Esophagus muscularis mucosa (tissue), 4 donors: ENCODE data around the gene PIK3R3. TPM values are rescaled to one million over a fixed set of nuclear protein-coding genes. Genes with fewer than 3 reads are reported as not detected.

Source experiments
- DNase-seq: peaks from one replicate; pipeline ENCODE4 v3.0.0-alpha.2; 2017; ENCODE audit errors: extremely low spot score
- H3K27ac ChIP-seq, 4 donors: fragments of 200-600 bp; sonication (generic); replicated peaks in 1 of 4; 1 replicate in 3 of 4; 2 replicates in 1 of 4; pipeline ENCODE4 v1.5.1; 2016 to 2019; ENCODE audit warnings: mild to moderate bottlenecking in 1 of 4
- H3K27me3 ChIP-seq, 4 donors: fragments of 200-600 bp; sonication (generic); one replicate each; pipeline versions ENCODE4 v1.5.1 to v1.6.0; 2016 to 2019
- H3K36me3 ChIP-seq, 4 donors: fragments of 200-600 bp; sonication (generic); one replicate each; pipeline ENCODE4 v1.5.1; 2016 to 2019
- H3K4me1 ChIP-seq, 4 donors: fragments of 200-600 bp; sonication (generic); one replicate each; pipeline ENCODE4 v1.5.1; 2016 to 2019
- H3K4me3 ChIP-seq, 4 donors: fragments of 200-600 bp; sonication (generic); 1 replicate in 2 of 4; 2 replicates in 2 of 4; pipeline ENCODE4 v1.5.1; 2016 to 2019; ENCODE audit warnings: mild to moderate bottlenecking in 4 of 4, moderate library complexity in 1 of 4
- H3K9me3 ChIP-seq, 4 donors: fragments of 200-600 bp; sonication (generic); 1 replicate in 3 of 4; 2 replicates in 1 of 4; pipeline ENCODE4 v1.5.1; 2016 to 2019
- EP300 ChIP-seq: sonication (generic); formaldehyde crosslinking; IDR thresholded peaks from one replicate; pipeline ENCODE4 v1.6.1; 2017; ENCODE audit warnings: antibody characterized with exemption
- POLR2A ChIP-seq: fragments of 450-650 bp; IDR thresholded peaks from one replicate; pipeline ENCODE4 v1.6.1; 2017; ENCODE audit warnings: antibody characterized with exemption, moderate library complexity, mild to moderate bottlenecking, low read depth
- POLR2AphosphoS5 ChIP-seq, 2 donors: sonication (generic); formaldehyde crosslinking; IDR thresholded peaks; one replicate each; pipeline ENCODE4 v1.6.1; 2017; ENCODE audit warnings: antibody characterized with exemption in 2 of 2
- WGBS: methylation state at CpG from one replicate; pipeline ENCODE4 v1.1.5; 2018; 5-methylcytosine and 5-hydroxymethylcytosine counted together
- intact Hi-C: fragments of 100-400 bp; cut with DNase I; formaldehyde crosslinking; loops from one replicate; pipeline ENCODE4 v1.15.1; 2023
- total RNA-seq, 4 donors: library from RNA; depleted of rRNA; stranded (reverse); fragments of >200 nt; gene quantifications; one replicate each; pipeline versions ENCODE4 v1.1.0 to v1.2.1, GENCODE V29; 2016
- TF ChIP-seq, protein P1 (sequence below), 3 experiments: fragments of 200-600 bp in 2 of 3; fragments of 450-650 bp in 1 of 3; sonication (generic) in 2 of 3; IDR thresholded peaks; one replicate each; pipeline ENCODE4 v1.5.1; 2017 to 2019; ENCODE audit warnings: antibody characterized with exemption in 3 of 3, mild to moderate bottlenecking in 2 of 3, moderate library complexity in 1 of 3

Gene PIK3R3
- total RNA-seq, 4 donors from 2014 or later, result 13.7 to 34.3 (median 21.4) TPM

DNA sequence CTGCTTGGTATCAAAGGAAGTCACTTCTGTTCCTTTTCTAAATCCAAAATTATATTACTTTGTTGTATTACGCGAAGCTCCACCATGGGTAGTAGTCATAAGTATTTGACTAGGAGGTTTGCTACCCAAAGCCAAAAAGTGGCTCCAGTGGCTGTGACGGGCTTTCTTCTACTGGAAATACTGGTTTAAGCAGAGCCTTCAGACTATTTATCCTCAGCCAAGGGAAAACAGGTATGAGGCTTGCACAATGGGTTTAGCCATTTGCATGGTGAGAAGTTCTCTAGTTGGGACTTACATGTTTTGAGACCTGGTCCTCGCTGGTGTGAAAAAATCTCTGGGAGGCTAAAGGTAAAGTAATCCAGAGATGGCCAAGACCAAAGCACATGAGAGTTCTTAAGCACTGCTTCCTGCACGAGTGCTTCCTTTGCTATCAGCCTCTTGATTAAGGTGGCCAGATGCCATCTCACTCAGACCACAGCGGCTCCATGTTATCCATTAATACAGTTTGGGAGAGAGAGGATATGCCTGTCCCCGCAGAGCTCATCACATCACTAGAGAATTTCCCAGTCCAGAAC, 121.2 kb downstream of the PIK3R3 start:
- H3K36me3 ChIP-seq, result peaks cover 19 to 73% (median 59%) of the 10 kb centered on the region in 4 donors
- H3K27me3 ChIP-seq, result no peaks in the 10 kb centered on the region
- WGBS, result 84% methylated on average over 7 of the region's 7 CpGs
- H3K27ac ChIP-seq, result no peak overlapping the region
- no peaks in the 10 kb centered on the region for H3K4me1 ChIP-seq
- H3K9me3 ChIP-seq, result no peaks in the 10 kb centered on the region
- TF ChIP-seq POLR2A (no peak), EP300 (no peak), POLR2AphosphoS5 (IDR thresholded peaks at IDR 0.05) (no peak)
- TF ChIP-seq, protein P1, sequence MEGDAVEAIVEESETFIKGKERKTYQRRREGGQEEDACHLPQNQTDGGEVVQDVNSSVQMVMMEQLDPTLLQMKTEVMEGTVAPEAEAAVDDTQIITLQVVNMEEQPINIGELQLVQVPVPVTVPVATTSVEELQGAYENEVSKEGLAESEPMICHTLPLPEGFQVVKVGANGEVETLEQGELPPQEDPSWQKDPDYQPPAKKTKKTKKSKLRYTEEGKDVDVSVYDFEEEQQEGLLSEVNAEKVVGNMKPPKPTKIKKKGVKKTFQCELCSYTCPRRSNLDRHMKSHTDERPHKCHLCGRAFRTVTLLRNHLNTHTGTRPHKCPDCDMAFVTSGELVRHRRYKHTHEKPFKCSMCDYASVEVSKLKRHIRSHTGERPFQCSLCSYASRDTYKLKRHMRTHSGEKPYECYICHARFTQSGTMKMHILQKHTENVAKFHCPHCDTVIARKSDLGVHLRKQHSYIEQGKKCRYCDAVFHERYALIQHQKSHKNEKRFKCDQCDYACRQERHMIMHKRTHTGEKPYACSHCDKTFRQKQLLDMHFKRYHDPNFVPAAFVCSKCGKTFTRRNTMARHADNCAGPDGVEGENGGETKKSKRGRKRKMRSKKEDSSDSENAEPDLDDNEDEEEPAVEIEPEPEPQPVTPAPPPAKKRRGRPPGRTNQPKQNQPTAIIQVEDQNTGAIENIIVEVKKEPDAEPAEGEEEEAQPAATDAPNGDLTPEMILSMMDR (IDR thresholded peaks at IDR 0.05), result no peak
- intact Hi-C loops, result no loop called here
- no peak for DNase-seq
- no peak overlapping the region for H3K4me3 ChIP-seq

DNA sequence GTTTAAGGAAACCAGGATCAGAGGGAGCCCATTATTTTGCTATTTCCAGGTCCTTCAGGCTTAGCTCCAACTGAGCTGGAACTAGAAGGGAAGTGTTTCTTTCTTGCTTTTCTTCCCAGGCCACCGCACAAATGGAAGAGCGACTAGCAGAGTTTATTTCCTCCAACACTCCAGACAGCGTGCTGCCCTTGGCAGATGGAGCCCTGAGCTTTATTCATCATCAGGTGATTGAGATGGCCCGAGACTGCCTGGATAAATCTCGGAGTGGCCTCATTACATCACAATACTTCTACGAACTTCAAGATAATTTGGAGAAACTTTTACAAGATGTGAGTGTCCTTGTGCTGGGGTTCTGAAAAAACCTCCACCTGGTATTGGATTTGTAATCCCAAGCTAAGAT, 121.8 kb downstream of the PIK3R3 start:
- TF ChIP-seq POLR2A (no peak), EP300 (no peak), POLR2AphosphoS5 (IDR thresholded peaks at IDR 0.05) (no peak)
- TF ChIP-seq, protein P1 (IDR thresholded peaks at IDR 0.05), result no peak
- Histone ChIP-seq H3K27ac (no peak overlapping the region), H3K9me3 (no peaks in the 10 kb centered on the region), H3K4me1 (no peaks in the 10 kb centered on the region), H3K27me3 (no peaks in the 10 kb centered on the region), H3K36me3 (peaks cover 19 to 78% (median 63%) of the 10 kb centered on the region in 4 donors), H3K4me3 (no peak overlapping the region)
- peak; percentile 53 for DNase-seq
- intact Hi-C loops, result no loop called here
- WGBS, result 100% methylated on average over 6 of the region's 6 CpGs

- H3K36me3 ChIP-seq, result peaks cover 19 to 90% (median 67%) of the 10 kb centered on the region in 4 donors
- no peaks in the 10 kb centered on the region for H3K9me3 ChIP-seq
- intact Hi-C loops, result no loop called here
- TF ChIP-seq EP300 (no peak), POLR2AphosphoS5 (IDR thresholded peaks at IDR 0.05) (no peak), POLR2A (no peak)
- TF ChIP-seq, protein P1 (IDR thresholded peaks at IDR 0.05), result no peak
- no peak overlapping the region for H3K27ac ChIP-seq
- peak; percentile 60 for DNase-seq
- H3K4me1 ChIP-seq, result no peaks in the 10 kb centered on the region
- no peak overlapping the region for H3K4me3 ChIP-seq
- H3K27me3 ChIP-seq, result no peaks in the 10 kb centered on the region
These were observed 123.8 kb downstream of the PIK3R3 start for GRCh38 chr1:46008585-46008984.

DNA sequence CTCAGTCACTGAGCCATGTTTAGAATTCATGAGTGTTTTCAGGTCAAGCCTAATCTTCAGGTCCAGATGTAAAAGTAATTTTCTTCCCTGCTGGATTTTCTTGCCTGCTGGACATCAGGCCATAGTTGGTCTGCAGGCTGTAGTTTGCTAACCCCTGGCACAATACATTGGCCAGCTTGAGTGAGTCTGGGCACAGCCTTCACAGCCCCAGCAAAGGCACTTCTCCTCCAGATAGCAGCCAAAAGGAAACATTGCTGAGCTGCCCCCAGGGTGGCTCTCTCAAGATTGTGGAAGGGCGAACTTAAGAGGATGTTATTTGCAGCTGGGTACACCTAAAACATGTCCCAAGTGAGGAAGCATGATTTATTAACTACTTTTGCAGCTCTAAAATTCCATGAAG, 126.8 kb downstream of the PIK3R3 start:
- TF ChIP-seq EP300 (no peak), POLR2AphosphoS5 (IDR thresholded peaks at IDR 0.05) (no peak), POLR2A (no peak)
- TF ChIP-seq, protein P1 (IDR thresholded peaks at IDR 0.05), result no peak
- peak; percentile 21 for DNase-seq
- Histone ChIP-seq H3K27ac (no peak overlapping the region), H3K4me1 (no peaks in the 10 kb centered on the region), H3K36me3 (peaks cover 10 to 73% (median 55%) of the 10 kb centered on the region in 4 donors), H3K27me3 (no peaks in the 10 kb centered on the region), H3K9me3 (no peaks in the 10 kb centered on the region), H3K4me3 (no peak overlapping the region)
- WGBS, result 79% methylated on average over 1 of the region's 1 CpG
- intact Hi-C loops, result no loop called here

- Histone ChIP-seq H3K36me3 (peaks cover 10 to 72% (median 48%) of the 10 kb centered on the region in 4 donors), H3K27me3 (no peaks in the 10 kb centered on the region), H3K4me1 (no peaks in the 10 kb centered on the region), H3K27ac (no peak overlapping the region), H3K4me3 (no peak overlapping the region), H3K9me3 (no peaks in the 10 kb centered on the region)
- DNase-seq, result no peak
- WGBS, result 93% methylated on average over 1 of the region's 1 CpG
- TF ChIP-seq EP300, result no peak
- TF ChIP-seq POLR2AphosphoS5 (IDR thresholded peaks at IDR 0.05), result no peak
- TF ChIP-seq, protein P1 (IDR thresholded peaks at IDR 0.05), result no peak
- TF ChIP-seq POLR2A, result no peak
- intact Hi-C loops, result no loop called here
These were observed 127.9 kb downstream of the PIK3R3 start for GRCh38 chr1:46004492-46004891.
